Transverse colon (tissue), 3 donors: ENCODE data around the gene MAPK8IP2.

ENCODE experiments used
- CTCF ChIP-seq, 5 experiments: fragments of 200-600 bp in 3 of 5; fragments of 450-650 bp in 2 of 5; sonication (generic) in 3 of 5; IDR thresholded peaks; 1 replicate in 2 of 5; 2 replicates in 3 of 5; pipeline ENCODE4 v1.5.1; 2016 to 2017; ENCODE audit warnings: antibody characterized with exemption in 5 of 5, inconsistent platforms in 3 of 5, mild to moderate bottlenecking in 2 of 5, moderate library complexity in 1 of 5
- POLR2A ChIP-seq: fragments of 450-650 bp; IDR thresholded peaks from one replicate; pipeline ENCODE4 v1.6.1; 2016; ENCODE audit warnings: antibody characterized with exemption, mild to moderate bottlenecking, moderate library complexity

DNA sequence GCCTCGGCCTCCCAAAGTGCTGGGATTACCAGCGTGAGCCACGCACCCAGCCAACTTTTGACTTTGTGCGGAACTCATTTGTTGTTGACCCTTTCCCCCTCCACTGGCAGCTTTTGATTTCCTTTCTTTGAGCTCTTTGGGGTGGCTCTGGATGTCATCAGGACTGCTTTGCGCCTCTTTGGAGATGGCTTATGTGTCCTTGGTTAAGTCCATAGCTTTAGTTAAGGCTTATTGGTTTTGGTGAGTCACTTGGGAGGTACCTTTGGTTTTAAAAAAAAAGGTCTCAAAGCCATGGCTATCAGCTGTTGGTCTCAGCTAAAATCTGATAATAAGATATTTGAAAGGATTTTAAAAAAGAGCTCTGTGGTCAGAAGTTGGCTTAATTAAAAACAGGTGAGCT, 32.5 kb downstream of the MAPK8IP2 start:
- TF ChIP-seq CTCF (IDR thresholded peaks at IDR 0.05): no peak
- TF ChIP-seq POLR2A: no peak
